Mesendoderm (in vitro differentiated cells): ENCODE results near the gene AP2A2.

ENCODE experiments used
- DNase-seq: peaks from one replicate; pipeline ENCODE4 v3.0.0; 2013
- H2AK5ac ChIP-seq: 2 replicates; pipeline ENCODE4 v1.6.1; 2013; ENCODE audit warnings: low read length, inconsistent platforms
- H2BK120ac ChIP-seq: 2 replicates; pipeline ENCODE4 v1.6.1; 2013; ENCODE audit warnings: low read depth, mild to moderate bottlenecking, low read length, moderate library complexity, mixed read lengths
- H2BK15ac ChIP-seq: replicated peaks from 2 replicates; pipeline ENCODE4 v1.6.1; 2013; ENCODE audit warnings: low read depth, mild to moderate bottlenecking, moderate library complexity
- H2BK5ac ChIP-seq: 2 replicates; pipeline ENCODE4 v1.6.1; 2013; ENCODE audit warnings: low read length, inconsistent platforms
- H3K18ac ChIP-seq: 2 replicates; pipeline ENCODE4 v1.6.1; 2013; ENCODE audit warnings: mild to moderate bottlenecking, low read length, mixed read lengths
- H3K23ac ChIP-seq: one replicate; pipeline ENCODE4 v1.6.1; 2013; ENCODE audit warnings: low read length
- H3K27ac ChIP-seq: 2 replicates; pipeline ENCODE4 v1.5.1; 2013; ENCODE audit warnings: low read depth, mild to moderate bottlenecking, inconsistent platforms, low read length, moderate library complexity
- H3K27me3 ChIP-seq: 2 replicates; pipeline ENCODE4 v1.6.1; 2013; ENCODE audit warnings: low read length, control low read depth, mild to moderate bottlenecking, inconsistent platforms; ENCODE audit not compliant: insufficient read depth, poor library complexity
- H3K36me3 ChIP-seq: 2 replicates; pipeline ENCODE4 v1.6.1; 2013; ENCODE audit warnings: low read length, inconsistent platforms; ENCODE audit not compliant: control insufficient read depth, insufficient read depth
- H3K4ac ChIP-seq: one replicate; pipeline ENCODE4 v1.6.1; 2013; ENCODE audit warnings: low read depth, mild to moderate bottlenecking, low read length, moderate library complexity
- H3K4me1 ChIP-seq: 2 replicates; pipeline ENCODE4 v1.6.1; 2013; ENCODE audit warnings: low read depth, low read length, inconsistent platforms; ENCODE audit not compliant: control insufficient read depth
- H3K4me2 ChIP-seq: 2 replicates; pipeline ENCODE4 v1.6.1; 2013; ENCODE audit warnings: low read length
- H3K4me3 ChIP-seq: 2 replicates; pipeline ENCODE4 v1.5.1; 2013; ENCODE audit warnings: mild to moderate bottlenecking, low read length
- H3K56ac ChIP-seq: one replicate; pipeline ENCODE4 v1.6.1; 2013; ENCODE audit warnings: low read length
- H3K79me1 ChIP-seq: 2 replicates; pipeline ENCODE4 v1.6.1; 2013; ENCODE audit warnings: low read length, inconsistent platforms
- H3K79me2 ChIP-seq: 2 replicates; pipeline ENCODE4 v1.6.1; 2013; ENCODE audit warnings: mild to moderate bottlenecking, low read length; ENCODE audit not compliant: control insufficient read depth, insufficient read depth
- H3K9ac ChIP-seq: 2 replicates; pipeline ENCODE4 v1.6.1; 2013; ENCODE audit warnings: low read length, inconsistent platforms
- H4K5ac ChIP-seq: one replicate; pipeline ENCODE4 v1.6.1; 2013; ENCODE audit warnings: low read length
- H4K8ac ChIP-seq: one replicate; pipeline ENCODE4 v1.6.1; 2013; ENCODE audit warnings: low read depth, mild to moderate bottlenecking, control low read depth, low read length, moderate library complexity
- WGBS: extraction: QIAGEN DNeasy Blood & Tissue Kit; methylation state at CpG from one replicate; pipeline ENCODE4 v1.1.7; 2013; ENCODE audit warnings: low lambda C conversion rate, missing lambda C conversion rate; ENCODE audit not compliant: insufficient coverage; ENCODE audit errors: extremely low coverage; 5-methylcytosine and 5-hydroxymethylcytosine counted together

AP2A2 gene

DNA sequence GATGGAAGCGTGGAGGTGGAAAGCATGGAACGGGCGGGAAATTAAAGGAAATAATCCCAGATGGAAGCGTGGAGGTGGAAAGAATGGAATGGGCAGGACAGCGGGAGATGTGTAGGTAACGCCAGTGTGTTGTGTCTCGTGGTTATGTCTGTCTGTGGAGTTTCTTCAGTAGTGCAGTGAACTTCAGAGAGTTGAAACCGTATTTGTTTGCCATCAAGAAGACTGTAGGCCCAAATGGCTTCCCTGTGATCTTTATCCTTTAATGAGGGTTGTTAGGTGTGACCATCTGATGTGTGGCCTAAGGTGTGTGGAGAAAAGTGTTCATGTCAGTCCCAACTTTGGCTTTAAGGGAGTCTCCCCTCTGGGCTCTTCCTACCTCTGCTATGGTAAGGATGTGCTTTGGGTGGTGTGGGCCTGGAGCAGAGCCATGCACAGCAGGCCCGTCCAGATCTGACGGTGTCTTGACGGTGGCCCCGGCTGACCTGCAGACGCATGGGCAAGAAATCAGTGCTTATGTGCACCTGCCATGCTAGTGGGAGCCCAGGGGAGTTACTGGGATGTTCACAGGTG lies 39.6 kb downstream of the AP2A2 start:
- Histone ChIP-seq H4K5ac (no peak overlapping the region), H2BK15ac (no peak overlapping the region), H3K56ac (no peak overlapping the region), H3K79me1 (peaks cover 5% of the 10 kb centered on the region), H3K27me3 (no peaks in the 10 kb centered on the region), H4K8ac (no peak overlapping the region), H3K4me2 (no peak overlapping the region), H3K23ac (no peak overlapping the region), H2BK120ac (no peak overlapping the region), H2BK5ac (no peak overlapping the region), H3K9ac (no peak overlapping the region), H3K18ac (no peak overlapping the region), H3K4me3 (no peak overlapping the region), H3K79me2 (peaks cover 1% of the 10 kb centered on the region), H3K4ac (no peak overlapping the region), H2AK5ac (no peak overlapping the region), H3K4me1 (no peaks in the 10 kb centered on the region), H3K36me3 (peaks cover 5% of the 10 kb centered on the region), H3K27ac (no peak overlapping the region)
- no peak for DNase-seq
- no CpG with 5 or more reads among the region's 13 CpGs for WGBS

DNA sequence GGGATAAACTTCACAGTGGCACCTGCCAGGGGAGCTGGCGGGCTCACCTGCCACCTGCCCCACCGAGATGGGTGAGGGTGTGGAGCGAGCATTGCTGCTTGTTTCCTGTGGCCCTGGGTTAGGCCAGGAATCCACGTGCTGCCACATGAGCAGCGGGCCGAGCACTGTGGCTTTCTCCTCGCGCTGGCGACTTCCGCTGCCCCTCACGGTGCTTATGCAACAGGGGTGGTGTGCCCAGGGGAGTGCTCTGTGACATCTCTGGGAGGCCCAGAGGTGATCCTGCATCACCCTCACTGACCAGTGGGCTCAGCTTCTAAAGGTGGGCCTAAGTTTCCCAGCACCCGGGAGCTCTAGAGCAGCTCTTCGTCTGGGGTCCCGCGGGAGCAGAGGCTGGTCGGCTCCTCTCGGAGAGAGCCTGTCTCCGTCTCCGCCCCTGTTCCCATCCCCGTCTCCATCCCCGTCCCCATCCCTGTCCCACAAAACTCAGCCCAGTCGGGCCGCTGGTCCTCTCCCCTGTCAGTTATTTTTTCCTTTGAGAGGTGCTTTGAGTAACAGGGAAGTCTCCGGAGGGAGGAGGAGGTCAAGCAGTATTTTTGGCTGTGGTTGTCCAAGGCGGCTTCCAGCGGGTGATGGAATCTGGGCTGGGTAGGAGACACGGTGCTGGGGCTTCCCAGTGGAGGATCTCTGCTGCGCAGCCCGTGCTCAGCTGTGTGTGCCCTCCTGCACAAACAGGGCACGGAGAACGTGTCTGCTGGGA lies 42.5 kb downstream of the AP2A2 start:
- no peak overlapping the region for H3K9ac ChIP-seq
- H2BK120ac ChIP-seq, result no peak overlapping the region
- H3K79me1 ChIP-seq, result peaks cover 5% of the 10 kb centered on the region
- H3K4ac ChIP-seq, result no peak overlapping the region
- no peak overlapping the region for H2BK5ac ChIP-seq
- no peak overlapping the region for H2AK5ac ChIP-seq
- no peak overlapping the region for H3K4me3 ChIP-seq
- WGBS, result no CpG with 5 or more reads among the region's 31 CpGs
- H4K5ac ChIP-seq, result no peak overlapping the region
- no peak overlapping the region for H2BK15ac ChIP-seq
- no peak overlapping the region for H3K4me2 ChIP-seq
- no peaks in the 10 kb centered on the region for H3K27me3 ChIP-seq
- no peak for DNase-seq
- no peak overlapping the region for H3K56ac ChIP-seq
- no peak overlapping the region for H4K8ac ChIP-seq
- H3K23ac ChIP-seq, result no peak overlapping the region
- no peak overlapping the region for H3K18ac ChIP-seq
- peaks cover 1% of the 10 kb centered on the region for H3K79me2 ChIP-seq
- no peak overlapping the region for H3K27ac ChIP-seq
- H3K36me3 ChIP-seq, result peaks cover 5% of the 10 kb centered on the region
- H3K4me1 ChIP-seq, result no peaks in the 10 kb centered on the region

DNA sequence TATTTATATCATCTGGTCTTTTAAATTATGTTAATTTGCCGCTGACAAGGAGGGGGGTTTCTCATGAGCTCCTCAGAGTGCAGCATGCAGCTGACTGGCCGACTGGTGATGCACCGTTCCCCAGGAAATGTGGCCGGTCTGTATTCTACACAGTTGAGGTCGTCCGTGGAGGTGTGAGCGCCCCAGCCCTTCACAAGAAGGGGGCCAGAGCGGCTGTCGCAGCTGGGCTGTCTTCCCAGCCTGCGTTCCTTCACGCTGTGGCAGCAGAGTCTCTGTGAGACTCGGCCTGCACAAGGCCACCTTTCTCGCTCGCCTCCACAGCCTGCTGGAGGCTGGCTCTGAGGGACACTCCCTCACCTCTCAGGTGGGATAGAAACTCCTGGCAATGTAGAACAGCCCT lies 43.2 kb downstream of the AP2A2 start:
- H3K23ac ChIP-seq, result no peak overlapping the region
- no peak overlapping the region for H3K27ac ChIP-seq
- H3K27me3 ChIP-seq, result no peaks in the 10 kb centered on the region
- H3K79me2 ChIP-seq, result peaks cover 1% of the 10 kb centered on the region
- H2BK5ac ChIP-seq, result no peak overlapping the region
- H4K8ac ChIP-seq, result no peak overlapping the region
- H3K4me3 ChIP-seq, result no peak overlapping the region
- no peak overlapping the region for H2BK15ac ChIP-seq
- no peak overlapping the region for H2BK120ac ChIP-seq
- H3K56ac ChIP-seq, result no peak overlapping the region
- H3K4ac ChIP-seq, result no peak overlapping the region
- no peak for DNase-seq
- H3K4me1 ChIP-seq, result no peaks in the 10 kb centered on the region
- WGBS, result no CpG with 5 or more reads among the region's 14 CpGs
- H3K79me1 ChIP-seq, result peaks cover 5% of the 10 kb centered on the region
- no peak overlapping the region for H2AK5ac ChIP-seq
- no peak overlapping the region for H4K5ac ChIP-seq
- no peak overlapping the region for H3K9ac ChIP-seq
- peaks cover 2% of the 10 kb centered on the region for H3K36me3 ChIP-seq
- H3K4me2 ChIP-seq, result no peak overlapping the region
- no peak overlapping the region for H3K18ac ChIP-seq

DNA sequence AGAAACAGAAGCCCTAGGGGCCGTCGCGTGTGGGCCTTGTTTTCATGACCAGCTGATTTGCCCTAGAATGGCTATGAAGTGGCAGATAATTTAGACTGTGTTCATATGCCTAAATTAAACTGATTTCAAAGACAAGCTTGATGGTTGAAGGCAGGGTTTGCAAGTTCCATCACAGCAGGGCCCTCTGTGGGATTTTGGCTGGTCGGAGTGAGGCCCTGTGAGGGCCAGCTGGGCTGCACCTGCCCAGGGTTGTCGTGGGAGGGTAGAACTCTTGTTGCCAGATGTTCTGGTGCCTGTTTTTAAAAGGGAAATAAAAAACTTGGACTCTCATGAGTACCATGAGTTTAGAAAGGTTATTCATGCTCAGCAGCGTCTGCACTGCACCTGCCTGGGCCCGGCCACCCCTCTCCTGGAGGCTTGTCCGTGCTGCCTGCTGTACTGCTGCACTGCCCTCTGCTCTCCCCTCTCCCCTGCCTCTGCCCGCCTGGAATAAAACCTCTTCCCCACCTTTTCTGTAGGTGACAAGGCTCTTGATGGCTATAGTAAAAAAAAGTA lies 44.1 kb downstream of the AP2A2 start:
- Histone ChIP-seq H3K4me3 (no peak overlapping the region), H3K4ac (no peak overlapping the region), H2BK5ac (no peak overlapping the region), H4K8ac (no peak overlapping the region), H3K4me2 (no peak overlapping the region), H3K23ac (no peak overlapping the region), H3K18ac (no peak overlapping the region), H2BK15ac (no peak overlapping the region), H3K27ac (no peak overlapping the region), H3K79me1 (peaks cover 5% of the 10 kb centered on the region), H3K27me3 (no peaks in the 10 kb centered on the region), H3K56ac (no peak overlapping the region), H3K4me1 (no peaks in the 10 kb centered on the region), H3K36me3 (peaks cover 2% of the 10 kb centered on the region), H3K9ac (no peak overlapping the region), H4K5ac (no peak overlapping the region), H3K79me2 (peaks cover 1% of the 10 kb centered on the region), H2AK5ac (no peak overlapping the region), H2BK120ac (no peak overlapping the region)
- no CpG with 5 or more reads among the region's 9 CpGs for WGBS
- no peak for DNase-seq

DNA sequence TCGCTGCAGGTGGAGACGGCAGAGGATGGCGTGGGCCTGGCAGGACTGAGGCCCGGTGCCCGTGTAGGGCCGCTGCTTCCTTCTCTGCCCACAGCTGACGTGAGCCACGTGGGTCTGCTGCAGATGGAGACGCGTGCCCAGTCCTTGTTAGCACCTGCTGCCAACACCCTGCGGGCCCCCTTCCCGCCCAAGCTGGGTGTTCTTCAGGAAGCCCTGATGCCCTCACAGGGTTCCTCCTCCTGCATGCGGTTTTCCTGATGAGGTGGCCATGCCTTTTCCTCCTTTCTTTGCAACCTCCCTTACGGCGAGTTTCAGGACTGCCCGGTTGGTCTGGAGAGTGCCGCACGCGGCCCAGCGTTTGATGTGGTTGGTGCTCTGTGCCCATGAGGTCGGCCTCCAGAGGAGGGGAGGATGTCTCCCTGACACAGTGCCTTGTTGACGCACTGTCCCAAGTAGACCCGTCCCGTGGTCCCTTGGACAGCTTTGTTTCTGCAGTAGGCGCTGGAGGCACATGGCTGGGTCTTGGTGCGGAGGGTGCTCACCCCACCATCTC lies 44.7 kb downstream of the AP2A2 start:
- Histone ChIP-seq H2BK120ac (no peak overlapping the region), H3K4me2 (no peak overlapping the region), H2BK15ac (no peak overlapping the region), H3K4me1 (no peaks in the 10 kb centered on the region), H3K79me2 (peaks cover 1% of the 10 kb centered on the region), H3K56ac (no peak overlapping the region), H3K27ac (no peak overlapping the region), H2AK5ac (no peak overlapping the region), H3K9ac (no peak overlapping the region), H3K4ac (no peak overlapping the region), H3K4me3 (no peak overlapping the region), H4K8ac (no peak overlapping the region), H3K27me3 (no peaks in the 10 kb centered on the region), H2BK5ac (no peak overlapping the region), H3K18ac (no peak overlapping the region), H3K36me3 (peaks cover 2% of the 10 kb centered on the region), H3K79me1 (peaks cover 3% of the 10 kb centered on the region), H4K5ac (no peak overlapping the region), H3K23ac (no peak overlapping the region)
- DNase-seq, result no peak
- no CpG with 5 or more reads among the region's 26 CpGs for WGBS
